ENCODE measurements around the gene MRPL24. TPM values are rescaled to one million over a fixed set of nuclear protein-coding genes. Genes with fewer than 3 reads are reported as not detected.

The MRPL24 gene
- total and polyA plus RNA-seq, 2 of the 4 experiments (the other 2 are of a cell fraction), result 68.8 to 99.5 TPM

DNA sequence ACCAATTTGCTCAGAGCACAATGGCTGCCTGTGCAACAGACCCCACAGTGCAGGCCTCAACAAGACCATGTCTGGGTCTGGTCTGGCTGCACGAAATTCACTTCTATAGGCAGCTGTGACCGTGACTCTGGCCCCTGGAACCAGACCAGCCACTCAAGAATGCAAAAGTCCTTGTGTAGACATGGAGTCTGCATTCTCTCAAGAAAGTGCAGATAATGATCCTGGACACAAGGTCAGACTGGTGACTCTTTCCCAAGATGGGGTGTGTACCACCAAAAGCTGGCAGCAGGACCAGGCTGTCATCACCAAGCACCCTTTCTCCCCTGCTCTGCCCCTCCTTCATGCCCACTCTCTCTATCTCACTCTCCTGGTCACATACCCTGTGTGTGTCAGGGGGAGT lies 19.8 kb downstream of the MRPL24 start:
- H4K20me1 ChIP-seq (ENCODE audit: insufficient read depth, low read length), result peaks cover 29% of the 10 kb centered on the region
- no peak overlapping the region for H2AK9ac ChIP-seq (replicated peaks; ENCODE audit: low read depth, low read length, poor library complexity)
- TF ChIP-seq MAFK (IDR thresholded peaks at IDR 0.05; ENCODE audit: low read depth, low read length) (no peak), FOS (IDR thresholded peaks at IDR 0.05; ENCODE audit: low read depth, low read length) (no peak), ELK1 (IDR thresholded peaks at IDR 0.05; ENCODE audit: borderline replicate concordance, low read depth, low read length) (no peak), POLR2A (IDR thresholded peaks at IDR 0.05; ENCODE audit: low read depth, low read length) (no peak), RFX5 (IDR thresholded peaks at IDR 0.05; ENCODE audit: low read depth, low read length) (no peak), RAD21 (IDR thresholded peaks at IDR 0.05; ENCODE audit: low read length) (no peak), RCOR1 (IDR thresholded peaks at IDR 0.05; ENCODE audit: insufficient replicate concordance, low read length) (no peak), CEBPB (IDR thresholded peaks at IDR 0.05; ENCODE audit: low read depth, low read length) (no peak), MXI1 (IDR thresholded peaks at IDR 0.05; ENCODE audit: borderline replicate concordance, low read depth, low read length) (no peak), NFE2L2 (IDR thresholded peaks at IDR 0.05; ENCODE audit: low read depth, low read length) (no peak), CHD1 (IDR thresholded peaks at IDR 0.05; ENCODE audit: low read depth, low read length) (no peak), BHLHE40 (IDR thresholded peaks at IDR 0.05; ENCODE audit: low read depth, low read length) (no peak)
- TF ChIP-seq, protein P1, sequence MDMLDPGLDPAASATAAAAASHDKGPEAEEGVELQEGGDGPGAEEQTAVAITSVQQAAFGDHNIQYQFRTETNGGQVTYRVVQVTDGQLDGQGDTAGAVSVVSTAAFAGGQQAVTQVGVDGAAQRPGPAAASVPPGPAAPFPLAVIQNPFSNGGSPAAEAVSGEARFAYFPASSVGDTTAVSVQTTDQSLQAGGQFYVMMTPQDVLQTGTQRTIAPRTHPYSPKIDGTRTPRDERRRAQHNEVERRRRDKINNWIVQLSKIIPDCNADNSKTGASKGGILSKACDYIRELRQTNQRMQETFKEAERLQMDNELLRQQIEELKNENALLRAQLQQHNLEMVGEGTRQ (IDR thresholded peaks at IDR 0.05; ENCODE audit: low read depth, low read length), result no peak
- TF ChIP-seq, protein P2, sequence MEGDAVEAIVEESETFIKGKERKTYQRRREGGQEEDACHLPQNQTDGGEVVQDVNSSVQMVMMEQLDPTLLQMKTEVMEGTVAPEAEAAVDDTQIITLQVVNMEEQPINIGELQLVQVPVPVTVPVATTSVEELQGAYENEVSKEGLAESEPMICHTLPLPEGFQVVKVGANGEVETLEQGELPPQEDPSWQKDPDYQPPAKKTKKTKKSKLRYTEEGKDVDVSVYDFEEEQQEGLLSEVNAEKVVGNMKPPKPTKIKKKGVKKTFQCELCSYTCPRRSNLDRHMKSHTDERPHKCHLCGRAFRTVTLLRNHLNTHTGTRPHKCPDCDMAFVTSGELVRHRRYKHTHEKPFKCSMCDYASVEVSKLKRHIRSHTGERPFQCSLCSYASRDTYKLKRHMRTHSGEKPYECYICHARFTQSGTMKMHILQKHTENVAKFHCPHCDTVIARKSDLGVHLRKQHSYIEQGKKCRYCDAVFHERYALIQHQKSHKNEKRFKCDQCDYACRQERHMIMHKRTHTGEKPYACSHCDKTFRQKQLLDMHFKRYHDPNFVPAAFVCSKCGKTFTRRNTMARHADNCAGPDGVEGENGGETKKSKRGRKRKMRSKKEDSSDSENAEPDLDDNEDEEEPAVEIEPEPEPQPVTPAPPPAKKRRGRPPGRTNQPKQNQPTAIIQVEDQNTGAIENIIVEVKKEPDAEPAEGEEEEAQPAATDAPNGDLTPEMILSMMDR (conservative IDR thresholded peaks at IDR 0.05; ENCODE audit: low read depth, low read length), result no peak
- peaks cover 30% of the 10 kb centered on the region for H3K36me3 ChIP-seq (ENCODE audit: control insufficient read depth, insufficient read depth, low read length)
- H3K56ac ChIP-seq (ENCODE audit: extremely low read depth, insufficient read depth, low read length), result no peak overlapping the region
- H3K79me1 ChIP-seq (ENCODE audit: low read depth in 1 of 2, low read length in 2 of 2), result peaks cover 5 to 45% of the 10 kb centered on the region in 2 experiments; a peak in 3 of 4 replicates
- no peak overlapping the region for H3K14ac ChIP-seq (replicated peaks; ENCODE audit: low read depth, low read length)
- H3K4me3 ChIP-seq (ENCODE audit: insufficient read depth, low read depth, low read length), result no peak overlapping the region
- ChIA-PET CTCF (interaction anchor here (2.5 kb wide), 1 partner anchor 32 kb away, joined by 10 read pairs; no protein-coding TSS in a partner anchor), POLR2A (ENCODE audit: unreplicated experiment) (no interaction called here)
- H2BK20ac ChIP-seq (ENCODE audit: low read depth, low read length), result no peak overlapping the region
- intact Hi-C loops (cut with micrococcal nuclease), result loop anchor here (10.0 kb wide), 2 partner anchors 204 to 216 kb away; partner anchors contain the start of genes LRRC71 and MEF2D
- no peak overlapping the region for H4K5ac ChIP-seq (ENCODE audit: low read depth, low read length)
- no peaks in the 10 kb centered on the region for H3K27me3 ChIP-seq (ENCODE audit: control insufficient read depth, insufficient read depth, low read length)
- DNase-seq (no peak), ATAC-seq (ENCODE audit: low read depth) (no peak)
- no peak overlapping the region for H2AK5ac ChIP-seq (ENCODE audit: low read depth, low read length)
- peaks cover 1% of the 10 kb centered on the region; the same call in 1 of the 2 replicates for H3K4me1 ChIP-seq (ENCODE audit: control insufficient read depth, insufficient read depth, low read length)
- no peak overlapping the region for H2BK5ac ChIP-seq (ENCODE audit: low read depth, low read length, poor library complexity, severe bottlenecking)
- no peak overlapping the region for H3K4ac ChIP-seq (ENCODE audit: low read depth, low read length)
- no TSS peak for BruUV-seq (replicated peaks)
- no peaks in the 10 kb centered on the region for H3K9me3 ChIP-seq (ENCODE audit: control insufficient read depth, insufficient read depth, low read length)
- no peak overlapping the region for H3K27ac ChIP-seq (ENCODE audit: insufficient read depth, low read length)
- H3K23ac ChIP-seq (ENCODE audit: low read depth, low read length), result no peak overlapping the region
- dilution Hi-C loops (cut with HindIII; ENCODE audit: low sequenced_read_pairs, unreplicated experiment), result no loop called here
- in situ Hi-C loops (cut with MboI; ENCODE audit: low sequenced_read_pairs), result loop anchor here (5.0 kb wide), 1 partner anchor 34 kb away; no protein-coding TSS in a partner anchor
- H3K18ac ChIP-seq (ENCODE audit: low read depth, low read length), result no peak overlapping the region
- H4K8ac ChIP-seq (ENCODE audit: low read depth in 2 of 2, low read length in 2 of 2), result no peak overlapping the region
- H3K9ac ChIP-seq (ENCODE audit: low read depth, low read length), result no peak overlapping the region
- H3K9me1 ChIP-seq (ENCODE audit: insufficient read depth, low read length), result no peaks in the 10 kb centered on the region
- 72% methylated on average over 2 of the region's 2 CpGs; no CpG with 5 or more reads in 1 of the 2 experiments for WGBS, 2 experiments (ENCODE audit: extremely low coverage in 2 of 2, insufficient read length in 1 of 2)
- no peak overlapping the region for H2AFZ ChIP-seq (replicated peaks; ENCODE audit: low read length, poor library complexity)
- no peak overlapping the region for H2BK120ac ChIP-seq (ENCODE audit: low read depth, low read length)
- H2BK15ac ChIP-seq (ENCODE audit: low read depth, low read length), result no peak overlapping the region
- H4K91ac ChIP-seq (ENCODE audit: insufficient read depth, low read depth, low read length), result no peak overlapping the region
- no peak overlapping the region for H3K4me2 ChIP-seq (ENCODE audit: low read depth, low read length)

All from IMR-90 (cell line).